HCT116 (cell line): ENCODE measurements around the gene LRRC56. TPM values are rescaled to one million over a fixed set of nuclear protein-coding genes. Genes with fewer than 3 reads are reported as not detected.

Source experiments
- ATAC-seq: fragments of 200-7000 bp; cut with Tn5 transposase; 2 replicates; pipeline ENCODE4 v1.9.1; 2020; ENCODE audit warnings: mild to moderate bottlenecking, moderate library complexity
- BruUV-seq: library from RNA; stranded (reverse); fragments of 400-500 nt; replicated peaks from 2 replicates; lab custom pipeline; 2021; lab: Mats Ljungman, UMichigan
- CTCF ChIA-PET: fragments of 300-600 bp; sonication (Branson Sonifier 250); formaldehyde crosslinking; loops from one replicate; lab custom pipeline; 2021; ENCODE audit warnings: antibody characterized with exemption; lab: Charles Lee
- POLR2A ChIA-PET: fragments of 300-600, 350-600 bp; sonication (Branson Sonifier 250); formaldehyde crosslinking; loops from one replicate; lab custom pipeline; 2021; ENCODE audit warnings: antibody characterized with exemption; lab: Charles Lee
- RAD21 ChIA-PET, 2 experiments: fragments of 300-600 bp; sonication (Branson Sonifier 250); formaldehyde crosslinking; loops; one replicate each; lab custom pipeline; 2023; ENCODE audit warnings: low total read pairs in 2 of 2; ENCODE audit not compliant: uncharacterized antibody in 2 of 2, unreplicated experiment in 2 of 2, low non-redundant PET in 1 of 2; lab: Charles Lee
- DNase-seq: peaks from one replicate; pipeline ENCODE4 v3.0.0-alpha.2; 2010; ENCODE audit warnings: low read depth, low spot score
- H2AFZ ChIP-seq: fragments of 200-600 bp; shearing (Covaris generic), sonication (generic); 2 replicates; pipeline ENCODE4 v1.6.1; 2017; ENCODE audit warnings: low read depth, mixed run types, mixed read lengths, antibody characterized with exemption, low read length; ENCODE audit not compliant: poor library complexity, severe bottlenecking
- H3K27ac ChIP-seq: 2 replicates; pipeline ENCODE4 v1.5.1; 2012; ENCODE audit warnings: low read depth, low read length
- H3K27me3 ChIP-seq: fragments of 200-600 bp; sonication (generic); 2 replicates; pipeline ENCODE4 v1.6.1; 2016; ENCODE audit warnings: mixed run types, low read length, mixed read lengths; ENCODE audit not compliant: insufficient read depth
- H3K36me3 ChIP-seq, 2 experiments: fragments of 200-500 bp in 1 of 2; fragments of 200-600 bp in 1 of 2; sonication (Bioruptor generic) in 1 of 2; sonication (generic) in 1 of 2; 2 replicates each; pipeline versions ENCODE4 v1.5.1 to v1.6.1; 2014 to 2016; ENCODE audit warnings: low read length in 2 of 2, inconsistent platforms in 1 of 2, mixed read lengths in 1 of 2, mixed run types in 1 of 2; ENCODE audit not compliant: insufficient read depth in 2 of 2, control insufficient read depth in 1 of 2
- H3K4me1 ChIP-seq, 2 experiments: fragments of 200-600 bp in 1 of 2; sonication (generic) in 1 of 2; 2 replicates each; pipeline versions ENCODE4 v1.5.1 to v1.6.1; 2012 to 2017; ENCODE audit warnings: low read length in 2 of 2, inconsistent platforms in 1 of 2, mild to moderate bottlenecking in 1 of 2, mixed read lengths in 1 of 2, mixed run types in 1 of 2, moderate library complexity in 1 of 2; ENCODE audit not compliant: insufficient read depth in 2 of 2, control insufficient read depth in 1 of 2
- H3K4me2 ChIP-seq: fragments of 200-600 bp; sonication (generic); 2 replicates; pipeline ENCODE4 v1.6.1; 2017; ENCODE audit warnings: mixed run types, low read length, mixed read lengths
- H3K4me3 ChIP-seq, 2 experiments: fragments of 200-600 bp in 1 of 2; sonication (generic) in 1 of 2; replicated peaks in 1 of 2; 2 replicates each; pipeline ENCODE4 v1.5.1; 2011 to 2016; ENCODE audit warnings: low read length in 2 of 2, control low read depth in 1 of 2, low read depth in 1 of 2, mild to moderate bottlenecking in 1 of 2, mixed read lengths in 1 of 2, mixed run types in 1 of 2
- H3K79me2 ChIP-seq: fragments of 200-600 bp; sonication (generic); 2 replicates; pipeline ENCODE4 v1.6.1; 2017; ENCODE audit warnings: mild to moderate bottlenecking, mixed run types, low read length, moderate library complexity, mixed read lengths; ENCODE audit not compliant: insufficient read depth
- H3K9ac ChIP-seq: fragments of 200-600 bp; sonication (generic); 2 replicates; pipeline ENCODE4 v1.6.1; 2016; ENCODE audit warnings: low read length, mixed read lengths
- H3K9me2 ChIP-seq: fragments of 200-600 bp; sonication (generic), shearing (Covaris generic); 2 replicates; pipeline ENCODE4 v1.6.1; 2017; ENCODE audit warnings: mixed run types, mild to moderate bottlenecking, moderate library complexity; ENCODE audit not compliant: insufficient read depth
- H3K9me3 ChIP-seq, 2 experiments: fragments of 200-500 bp in 1 of 2; fragments of 200-600 bp in 1 of 2; sonication (Bioruptor generic) in 1 of 2; sonication (generic) in 1 of 2; 2 replicates each; pipeline ENCODE4 v1.6.1; 2014 to 2017; ENCODE audit warnings: low read length in 2 of 2, mixed read lengths in 2 of 2, inconsistent platforms in 1 of 2, low read depth in 1 of 2, mild to moderate bottlenecking in 1 of 2, mixed run types in 1 of 2, moderate library complexity in 1 of 2; ENCODE audit not compliant: control insufficient read depth in 1 of 2, insufficient read depth in 1 of 2
- H4K20me1 ChIP-seq: fragments of 200-600 bp; sonication (generic), shearing (Covaris generic); 2 replicates; pipeline ENCODE4 v1.6.1; 2017; ENCODE audit warnings: mixed run types, mild to moderate bottlenecking, moderate library complexity; ENCODE audit not compliant: insufficient read depth
- CEBPB ChIP-seq: IDR thresholded peaks from 2 replicates; pipeline ENCODE4 v1.6.1; 2012; ENCODE audit warnings: low read depth
- POLR2A ChIP-seq: IDR thresholded peaks from 2 replicates; pipeline ENCODE4 v1.7.0; 2011; ENCODE audit warnings: borderline replicate concordance; ENCODE audit not compliant: insufficient read depth, insufficient read length; ENCODE audit errors: extremely low read depth
- POLR2AphosphoS5 ChIP-seq: IDR thresholded peaks from 2 replicates; pipeline ENCODE4 v1.6.1; 2011; ENCODE audit warnings: mild to moderate bottlenecking, low read depth, low read length, moderate library complexity
- TCF7L2 ChIP-seq: IDR thresholded peaks from 2 replicates; pipeline ENCODE4 v1.7.0; 2011; ENCODE audit warnings: borderline replicate concordance, inconsistent platforms; ENCODE audit not compliant: insufficient read depth, insufficient read length; ENCODE audit errors: extremely low read depth
- ZFX ChIP-seq: fragments of 450-650 bp; IDR thresholded peaks from 2 replicates; pipeline ENCODE4 v1.6.1; 2017
- ZNF274 ChIP-seq: fragments of 200-500 bp; sonication (Bioruptor generic); IDR thresholded peaks from 2 replicates; pipeline ENCODE4 v1.6.1; 2014; ENCODE audit warnings: mild to moderate bottlenecking, low read depth, low read length, inconsistent platforms
- intact Hi-C: fragments of 100-400 bp; cut with micrococcal nuclease; formaldehyde crosslinking; loops from 2 replicates; pipeline ENCODE4 v1.10.0; 2022
- total RNA-seq: library from RNA; stranded (reverse); gene quantifications from one replicate; pipeline ENCODE4 v1.2.1, GENCODE V29; 2021; ENCODE audit not compliant: unreplicated experiment
- TF ChIP-seq, protein P1 (sequence below): IDR thresholded peaks from 2 replicates; pipeline ENCODE4 v1.6.1; 2012; ENCODE audit warnings: low read depth

LRRC56 gene
- total RNA-seq, 1 experiment from 2014 or later, result 9.1 TPM

GRCh38 chr11:598005-598680, 60.8 kb downstream of the LRRC56 start:
- Histone ChIP-seq H3K9ac (no peak overlapping the region), H3K27ac (no peak overlapping the region), H3K9me2 (no peaks in the 10 kb centered on the region), H3K4me3 (no peak overlapping the region), H3K27me3 (no peaks in the 10 kb centered on the region), H3K36me3 (peaks cover 60 to 64% of the 10 kb centered on the region in 2 experiments), H3K9me3 (no peaks in the 10 kb centered on the region), H3K79me2 (peaks cover 81% of the 10 kb centered on the region), H3K4me1 (peaks cover 0 to 8% of the 10 kb centered on the region in 2 experiments; a peak in 2 of 4 replicates), H2AFZ (no peak overlapping the region), H3K4me2 (no peak overlapping the region), H4K20me1 (no peaks in the 10 kb centered on the region)
- TF ChIP-seq CEBPB (no peak), ZNF274 (no peak), TCF7L2 (no peak), POLR2AphosphoS5 (no peak), ZFX (no peak), POLR2A (no peak)
- TF ChIP-seq, protein P1, sequence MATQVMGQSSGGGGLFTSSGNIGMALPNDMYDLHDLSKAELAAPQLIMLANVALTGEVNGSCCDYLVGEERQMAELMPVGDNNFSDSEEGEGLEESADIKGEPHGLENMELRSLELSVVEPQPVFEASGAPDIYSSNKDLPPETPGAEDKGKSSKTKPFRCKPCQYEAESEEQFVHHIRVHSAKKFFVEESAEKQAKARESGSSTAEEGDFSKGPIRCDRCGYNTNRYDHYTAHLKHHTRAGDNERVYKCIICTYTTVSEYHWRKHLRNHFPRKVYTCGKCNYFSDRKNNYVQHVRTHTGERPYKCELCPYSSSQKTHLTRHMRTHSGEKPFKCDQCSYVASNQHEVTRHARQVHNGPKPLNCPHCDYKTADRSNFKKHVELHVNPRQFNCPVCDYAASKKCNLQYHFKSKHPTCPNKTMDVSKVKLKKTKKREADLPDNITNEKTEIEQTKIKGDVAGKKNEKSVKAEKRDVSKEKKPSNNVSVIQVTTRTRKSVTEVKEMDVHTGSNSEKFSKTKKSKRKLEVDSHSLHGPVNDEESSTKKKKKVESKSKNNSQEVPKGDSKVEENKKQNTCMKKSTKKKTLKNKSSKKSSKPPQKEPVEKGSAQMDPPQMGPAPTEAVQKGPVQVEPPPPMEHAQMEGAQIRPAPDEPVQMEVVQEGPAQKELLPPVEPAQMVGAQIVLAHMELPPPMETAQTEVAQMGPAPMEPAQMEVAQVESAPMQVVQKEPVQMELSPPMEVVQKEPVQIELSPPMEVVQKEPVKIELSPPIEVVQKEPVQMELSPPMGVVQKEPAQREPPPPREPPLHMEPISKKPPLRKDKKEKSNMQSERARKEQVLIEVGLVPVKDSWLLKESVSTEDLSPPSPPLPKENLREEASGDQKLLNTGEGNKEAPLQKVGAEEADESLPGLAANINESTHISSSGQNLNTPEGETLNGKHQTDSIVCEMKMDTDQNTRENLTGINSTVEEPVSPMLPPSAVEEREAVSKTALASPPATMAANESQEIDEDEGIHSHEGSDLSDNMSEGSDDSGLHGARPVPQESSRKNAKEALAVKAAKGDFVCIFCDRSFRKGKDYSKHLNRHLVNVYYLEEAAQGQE, result no peak
- RAD21 ChIA-PET, result no interaction called here
- intact Hi-C loops, result no loop called here
- DNase-seq (no peak), ATAC-seq (no peak)
- no TSS peak for BruUV-seq
- CTCF ChIA-PET, result no interaction called here
- POLR2A ChIA-PET, result no interaction called here
